DOHH2 (cell line): ENCODE results near the gene PDIA6.

Experiments used
- H3F3A ChIP-seq: fragments of 200-600 bp; sonication (generic), shearing (Covaris generic); 2 replicates; pipeline ENCODE4 v1.6.0; 2016; ENCODE audit warnings: antibody characterized with exemption, mild to moderate bottlenecking; ENCODE audit not compliant: control insufficient read depth, insufficient read depth
- H3K27ac ChIP-seq: fragments of 200-600 bp; sonication (generic); 2 replicates; pipeline ENCODE4 v1.5.1; 2014; ENCODE audit warnings: low read depth, mild to moderate bottlenecking, low read length, moderate library complexity
- H3K27me3 ChIP-seq: fragments of 200-600 bp; sonication (generic); 2 replicates; pipeline ENCODE4 v1.6.1; 2014; ENCODE audit warnings: mild to moderate bottlenecking, low read length, mixed read lengths; ENCODE audit not compliant: control insufficient read depth
- H3K36me3 ChIP-seq: fragments of 200-600 bp; sonication (generic); 2 replicates; pipeline ENCODE4 v1.6.1; 2014; ENCODE audit warnings: mild to moderate bottlenecking, low read length, moderate library complexity, mixed read lengths; ENCODE audit not compliant: control insufficient read depth
- H3K4me1 ChIP-seq: fragments of 200-600 bp; sonication (generic); 2 replicates; pipeline ENCODE4 v1.6.1; 2014; ENCODE audit warnings: mild to moderate bottlenecking, low read length, mixed read lengths; ENCODE audit not compliant: control insufficient read depth
- H3K4me2 ChIP-seq: fragments of 200-600 bp; sonication (generic); 2 replicates; pipeline ENCODE4 v1.6.0; 2014; ENCODE audit warnings: mild to moderate bottlenecking, low read length, moderate library complexity
- H3K4me3 ChIP-seq: fragments of 200-600 bp; sonication (generic); 2 replicates; pipeline ENCODE4 v1.5.1; 2014; ENCODE audit warnings: mild to moderate bottlenecking, low read length, mixed read lengths
- H3K79me2 ChIP-seq: fragments of 200-600 bp; sonication (generic); 2 replicates; pipeline ENCODE4 v1.6.1; 2014; ENCODE audit warnings: mild to moderate bottlenecking, low read length, mixed read lengths; ENCODE audit not compliant: control insufficient read depth
- H3K9me2 ChIP-seq: fragments of 200-600 bp; sonication (generic); replicated peaks from 2 replicates; pipeline ENCODE4 v1.6.1; 2014; ENCODE audit warnings: mild to moderate bottlenecking, low read length, mixed read lengths; ENCODE audit not compliant: control insufficient read depth
- H3K9me3 ChIP-seq: fragments of 200-600 bp; sonication (generic); 2 replicates; pipeline ENCODE4 v1.6.1; 2014; ENCODE audit warnings: antibody characterized with exemption, low read length, mixed read lengths; ENCODE audit not compliant: control insufficient read depth, insufficient read depth
- H4K20me1 ChIP-seq: fragments of 200-600 bp; sonication (generic); 2 replicates; pipeline ENCODE4 v1.6.0; 2014; ENCODE audit warnings: low read depth, mild to moderate bottlenecking, antibody characterized with exemption, low read length, moderate library complexity; ENCODE audit not compliant: control insufficient read depth, insufficient read depth
- CTCF ChIP-seq: fragments of 200-600 bp; sonication (generic); IDR thresholded peaks from one replicate; pipeline ENCODE4 v1.5.1; 2014; ENCODE audit warnings: antibody characterized with exemption, mild to moderate bottlenecking, low read depth, low read length; ENCODE audit not compliant: poor library complexity, severe bottlenecking
- EZH2phosphoT487 ChIP-seq: fragments of 200-600 bp; sonication (generic); IDR thresholded peaks from 2 replicates; pipeline ENCODE4 v1.6.1; 2017; ENCODE audit warnings: borderline replicate concordance, mild to moderate bottlenecking, antibody characterized with exemption, low read length, moderate library complexity, mixed read lengths

The PDIA6 gene

DNA sequence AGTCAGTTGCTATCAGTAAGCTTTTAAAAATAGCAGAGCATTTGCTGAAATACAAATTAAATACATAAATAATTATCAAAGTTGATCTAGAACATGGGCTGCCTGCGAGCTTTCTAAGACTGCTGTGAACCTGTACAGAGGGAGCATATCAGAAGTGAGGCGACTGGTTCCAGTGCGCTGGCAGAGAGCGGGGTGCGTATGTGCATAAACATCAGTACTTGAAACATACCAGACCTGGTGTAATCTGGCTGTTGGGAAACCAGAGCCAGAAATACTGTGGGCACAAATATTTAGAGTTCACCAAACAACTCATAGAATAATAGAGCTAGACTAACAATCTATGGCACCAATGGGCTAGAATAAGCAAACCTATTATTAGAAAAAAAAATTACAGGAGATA is 27.3 kb downstream of the PDIA6 start:
- Histone ChIP-seq H3K79me2 (peaks cover 4% of the 10 kb centered on the region; the same call in 1 of the 2 replicates), H4K20me1 (peaks cover 12% of the 10 kb centered on the region; the same call in 1 of the 2 replicates), H3K4me3 (no peak overlapping the region), H3K9me3 (no peaks in the 10 kb centered on the region), H3K27me3 (no peaks in the 10 kb centered on the region), H3K36me3 (peaks cover 93% of the 10 kb centered on the region), H3F3A (peaks cover 5% of the 10 kb centered on the region), H3K27ac (no peak overlapping the region), H3K4me2 (no peak overlapping the region), H3K9me2 (no peaks in the 10 kb centered on the region), H3K4me1 (no peaks in the 10 kb centered on the region)
- no peak for TF ChIP-seq CTCF
- no peak for TF ChIP-seq EZH2phosphoT487

DNA sequence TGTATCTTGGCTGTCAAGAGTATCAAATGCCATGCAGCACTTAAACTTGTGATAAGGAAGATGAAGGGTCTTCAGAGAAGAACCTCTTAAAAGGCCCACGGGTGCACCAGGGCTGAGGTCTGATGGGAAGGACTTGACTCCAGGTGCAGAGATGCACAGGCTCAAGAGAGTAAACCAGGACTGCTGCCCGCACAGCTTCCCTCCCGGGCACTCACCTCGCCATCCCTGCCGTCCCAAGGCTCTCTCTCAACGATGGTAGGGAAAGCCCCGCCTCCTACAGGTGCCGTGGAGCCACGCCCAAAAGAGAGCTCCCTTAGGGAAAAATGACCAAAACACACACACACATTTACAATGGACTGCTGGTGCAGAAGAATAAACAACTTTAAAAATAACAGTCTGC is 27.9 kb downstream of the PDIA6 start:
- H3K4me3 ChIP-seq = no peak overlapping the region
- peaks cover 5% of the 10 kb centered on the region for H3F3A ChIP-seq
- H3K79me2 ChIP-seq = peaks cover 4% of the 10 kb centered on the region; the same call in 1 of the 2 replicates
- no peak overlapping the region for H3K4me2 ChIP-seq
- H3K36me3 ChIP-seq = peaks cover 91% of the 10 kb centered on the region
- H3K9me3 ChIP-seq = no peaks in the 10 kb centered on the region
- H3K27ac ChIP-seq = no peak overlapping the region
- no peak for TF ChIP-seq EZH2phosphoT487
- no peak for TF ChIP-seq CTCF
- H3K9me2 ChIP-seq = no peaks in the 10 kb centered on the region
- peaks cover 12% of the 10 kb centered on the region; the same call in 1 of the 2 replicates for H4K20me1 ChIP-seq
- no peaks in the 10 kb centered on the region for H3K4me1 ChIP-seq
- no peaks in the 10 kb centered on the region for H3K27me3 ChIP-seq

GRCh38 chr2:10783421-10783820 is 29.2 kb downstream of the PDIA6 start:
- peaks cover 78% of the 10 kb centered on the region for H3K36me3 ChIP-seq
- H3K27me3 ChIP-seq = no peaks in the 10 kb centered on the region
- H4K20me1 ChIP-seq = peaks cover 12% of the 10 kb centered on the region; the same call in 1 of the 2 replicates

More at GRCh38 chr2:10783421-10783820, 29.2 kb downstream of the PDIA6 start:
- no peak overlapping the region for H3K4me2 ChIP-seq
- TF ChIP-seq EZH2phosphoT487 = no peak
- TF ChIP-seq CTCF = no peak
- no peaks in the 10 kb centered on the region for H3K9me3 ChIP-seq
- no peaks in the 10 kb centered on the region for H3K9me2 ChIP-seq
- peaks cover 4% of the 10 kb centered on the region; the same call in 1 of the 2 replicates for H3K79me2 ChIP-seq
- no peaks in the 10 kb centered on the region for H3K4me1 ChIP-seq
- no peaks in the 10 kb centered on the region; the same call in 1 of the 2 replicates for H3F3A ChIP-seq
- H3K27ac ChIP-seq = no peak overlapping the region
- H3K4me3 ChIP-seq = no peak overlapping the region
